Aorta (tissue), 5 donors: Measurements from ENCODE around the gene NMUR1. TPM values are rescaled to one million over a fixed set of nuclear protein-coding genes. Genes with fewer than 3 reads are reported as not detected.

Experiments
- ATAC-seq: fragments of 200-7000 bp; cut with Tn5 transposase; one replicate; pipeline ENCODE4 v1.9.1; 2022; ENCODE audit warnings: moderate library complexity; ENCODE audit not compliant: low FRiP score
- DNase-seq, 2 donors: peaks; one replicate each; pipeline ENCODE4 v3.0.0-alpha.2; 2020
- H3K27ac ChIP-seq, 2 donors: one replicate each; pipeline ENCODE4 v1.5.1; 2013; ENCODE audit warnings: low read length in 2 of 2, mild to moderate bottlenecking in 2 of 2, moderate library complexity in 2 of 2, control low read depth in 1 of 2, inconsistent platforms in 1 of 2, low read depth in 1 of 2
- H3K27me3 ChIP-seq, 2 donors: one replicate each; pipeline ENCODE4 v1.6.1; 2013; ENCODE audit warnings: control low read depth in 1 of 2, low read length in 1 of 2, mild to moderate bottlenecking in 1 of 2, moderate library complexity in 1 of 2; ENCODE audit not compliant: insufficient read depth in 2 of 2, control insufficient read depth in 1 of 2
- H3K36me3 ChIP-seq, 2 donors: one replicate each; pipeline ENCODE4 v1.6.1; 2013; ENCODE audit warnings: control low read depth in 1 of 2, low read length in 1 of 2, mild to moderate bottlenecking in 1 of 2; ENCODE audit not compliant: insufficient read depth in 2 of 2, control insufficient read depth in 1 of 2
- H3K4me1 ChIP-seq, 2 donors: one replicate each; pipeline ENCODE4 v1.6.1; 2013; ENCODE audit warnings: low read length in 2 of 2, control low read depth in 1 of 2, mild to moderate bottlenecking in 1 of 2, moderate library complexity in 1 of 2; ENCODE audit not compliant: insufficient read depth in 2 of 2, control insufficient read depth in 1 of 2
- H3K4me3 ChIP-seq, 2 donors: one replicate each; pipeline ENCODE4 v1.5.1; 2013; ENCODE audit warnings: low read length in 2 of 2, control low read depth in 1 of 2, mild to moderate bottlenecking in 1 of 2
- H3K9me3 ChIP-seq: one replicate; pipeline ENCODE4 v1.6.1; 2013; ENCODE audit warnings: mild to moderate bottlenecking, low read length; ENCODE audit not compliant: control insufficient read depth
- WGBS, 2 donors: extraction: QIAGEN DNeasy Blood & Tissue Kit; methylation state at CpG; one replicate each; pipeline ENCODE4 v1.1.7; 2013; 5-methylcytosine and 5-hydroxymethylcytosine counted together
- intact Hi-C, 2 donors: fragments of 100-400 bp; cut with DNase I; formaldehyde crosslinking; loops; one replicate each; pipeline versions ENCODE4 v1.14.2 to v1.15.0; 2022
- polyA plus RNA-seq, 2 donors: library from polyadenylated mRNA; stranded (reverse); fragments of 200-250 nt; gene quantifications; one replicate each; pipeline ENCODE4 v1.2.3, GENCODE V29; 2013
- total RNA-seq, 2 donors: library from RNA; stranded (reverse); fragmentation: NEBNext Ultra II Directional; extraction: Animal tissue kit (Norgen Biotek cat#: 25700); gene quantifications; one replicate each; pipeline ENCODE4 v1.2.1, GENCODE V29; 2021
- donor health status: healthy with polysubstance abuse.
- donor health status: Bipolar disorder and iron deficiency.
- donor health status: DM: no; HTN: no; CAD: no.
- donor health status: DM: no; HTN: no; CAD: no.
- donor health status: DM: yes; HTN: yes; CAD: no.

NMUR1 gene
- total and polyA plus RNA-seq, 4 donors, result 0.15 to 2.1 (median 0.36) TPM; not detected in 1

DNA sequence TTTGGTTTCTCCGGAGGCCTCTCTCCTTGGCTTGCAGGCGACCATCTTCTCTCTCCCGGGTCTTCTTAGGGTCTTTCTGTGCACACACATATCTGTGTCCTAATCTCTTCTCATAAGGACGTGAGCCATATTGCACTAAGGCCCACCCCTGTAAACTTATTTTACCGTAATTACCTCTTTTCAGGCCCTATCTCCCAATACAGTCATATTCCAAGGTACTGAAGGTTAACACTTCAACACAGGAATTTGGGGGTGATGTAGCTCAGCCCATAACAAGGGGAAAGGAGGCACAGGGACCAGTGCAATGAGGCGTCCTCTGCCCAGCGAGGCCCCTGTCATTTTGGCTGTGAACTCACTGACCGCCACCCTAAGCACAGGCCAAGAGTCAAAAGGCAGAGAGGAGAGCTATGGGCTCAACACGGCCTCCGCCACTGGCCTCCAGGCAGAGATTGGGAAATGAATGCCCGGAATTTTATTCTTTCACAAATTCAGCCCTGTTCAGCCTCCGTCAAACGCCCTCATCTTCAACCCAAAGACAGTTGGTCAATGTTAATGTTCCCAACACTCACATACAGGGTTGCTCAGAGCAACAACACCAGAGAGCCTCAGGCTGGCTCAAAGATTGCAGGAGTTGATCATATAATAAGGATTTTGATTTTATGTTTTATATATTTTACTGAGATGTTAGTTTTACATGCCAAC lies 15.9 kb upstream of the NMUR1 start:
- DNase-seq, result peak in 1 of 2 donors; percentile 4
- Histone ChIP-seq H3K36me3 (no peaks in the 10 kb centered on the region), H3K27ac (no peak overlapping the region), H3K27me3 (no peaks in the 10 kb centered on the region), H3K9me3 (no peaks in the 10 kb centered on the region), H3K4me3 (no peak overlapping the region), H3K4me1 (no peaks in the 10 kb centered on the region)
- intact Hi-C loops, result no loop called here
- 91% methylated on average over 13 of the region's 13 CpGs for WGBS, 2 donors
- ATAC-seq, result no peak

DNA sequence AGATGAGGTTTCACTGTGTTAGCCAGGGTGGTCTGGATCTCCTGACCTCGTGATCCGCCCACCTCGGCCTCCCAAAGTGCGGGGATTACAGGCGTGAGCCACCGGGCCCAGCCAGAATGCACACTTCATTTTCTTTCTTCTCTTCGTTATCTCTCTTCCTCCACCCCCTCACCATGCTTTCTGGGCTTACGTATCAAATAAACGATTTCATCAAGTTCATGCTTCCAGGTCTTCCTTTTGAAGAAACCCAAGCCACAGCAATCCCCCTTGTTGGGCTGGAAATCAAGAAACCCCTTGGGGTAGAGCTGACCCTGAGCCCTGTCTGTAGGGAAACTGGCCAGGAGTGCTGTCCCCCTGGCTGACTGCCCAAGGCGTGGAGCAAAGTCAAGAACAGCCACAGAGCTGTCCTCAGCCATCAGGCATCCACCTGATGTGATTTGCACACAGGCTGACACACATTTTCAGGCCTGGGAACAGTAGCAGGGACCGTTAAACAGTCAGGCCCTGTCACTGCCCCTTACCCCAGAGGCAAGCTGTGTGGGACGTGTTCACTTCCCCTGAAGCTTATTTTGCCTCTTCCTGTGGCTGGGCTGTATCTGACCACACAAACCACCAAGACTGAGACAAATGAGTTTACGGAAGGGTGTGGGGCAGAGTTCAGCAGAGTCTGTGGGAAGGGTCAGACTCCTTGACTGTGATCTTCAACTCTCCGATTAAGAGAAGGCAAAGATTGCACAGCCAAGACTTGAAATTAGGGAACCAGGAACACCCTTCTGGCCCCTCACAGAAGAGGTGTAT lies 15.1 kb upstream of the NMUR1 start:
- WGBS, 2 donors, result 59 to 65% methylated on average over 14 of the region's 14 CpGs
- intact Hi-C loops, result no loop called here
- Histone ChIP-seq H3K27ac (no peak overlapping the region), H3K4me3 (no peak overlapping the region), H3K27me3 (no peaks in the 10 kb centered on the region), H3K36me3 (no peaks in the 10 kb centered on the region), H3K4me1 (no peaks in the 10 kb centered on the region), H3K9me3 (no peaks in the 10 kb centered on the region)
- DNase-seq (peak in 1 of 2 donors; percentile 63), ATAC-seq (peak; percentile 57)

DNA sequence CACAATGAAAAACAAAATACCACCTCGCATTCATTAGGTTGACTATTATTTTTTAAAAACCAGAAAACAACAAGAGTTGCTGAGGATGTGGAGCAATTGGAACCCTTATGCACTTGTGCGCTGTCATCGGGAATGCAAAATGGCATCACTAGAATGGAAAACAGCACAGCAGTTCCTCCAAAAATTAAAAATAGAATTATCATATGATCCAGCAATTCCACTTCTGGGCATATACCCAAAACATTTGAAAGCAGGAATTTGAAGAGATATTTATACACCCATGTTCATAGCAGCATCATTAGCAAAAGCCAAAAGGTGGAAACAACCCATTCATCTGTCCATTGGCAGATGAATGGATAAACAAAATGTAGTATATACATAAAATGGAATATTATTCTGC lies 11.9 kb upstream of the NMUR1 start:
- no peaks in the 10 kb centered on the region for H3K4me1 ChIP-seq
- WGBS, 2 donors, result 22 to 32% methylated on average over 3 of the region's 3 CpGs
- DNase-seq, result peak in 1 of 2 donors; percentile 9
- ATAC-seq, result no peak
- no peaks in the 10 kb centered on the region for H3K27me3 ChIP-seq
- no peak overlapping the region for H3K27ac ChIP-seq
- H3K36me3 ChIP-seq, result no peaks in the 10 kb centered on the region
- no peaks in the 10 kb centered on the region for H3K9me3 ChIP-seq
- intact Hi-C loops, result no loop called here
- no peak overlapping the region for H3K4me3 ChIP-seq

DNA sequence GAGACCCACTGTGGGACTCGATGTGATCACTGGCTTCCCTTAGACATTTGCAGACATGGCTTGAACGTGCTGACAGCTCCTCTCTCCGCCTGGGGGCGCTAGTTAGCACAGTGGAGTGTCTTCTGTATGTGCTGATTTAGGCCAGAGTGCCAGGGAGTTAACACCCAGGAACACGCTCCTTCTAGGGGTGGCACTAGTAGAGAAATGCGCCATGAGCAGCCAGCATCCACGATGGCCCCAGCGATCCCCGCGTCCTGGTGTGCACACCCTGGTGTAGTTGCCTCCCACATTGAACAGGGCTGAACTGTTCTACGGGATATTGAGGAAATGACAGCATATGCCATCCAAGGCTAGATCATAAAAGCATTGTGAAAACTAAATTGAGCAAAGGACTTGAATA lies 11.4 kb upstream of the NMUR1 start:
- peak in 1 of 2 donors; percentile 32 for DNase-seq
- intact Hi-C loops, result no loop called here
- no peaks in the 10 kb centered on the region for H3K27me3 ChIP-seq
- no peak overlapping the region for H3K4me3 ChIP-seq
- H3K4me1 ChIP-seq, result no peaks in the 10 kb centered on the region
- H3K36me3 ChIP-seq, result no peaks in the 10 kb centered on the region
- H3K27ac ChIP-seq, result no peak overlapping the region
- WGBS, 2 donors, result 53 to 59% methylated on average over 11 of the region's 11 CpGs
- ATAC-seq, result no peak
- H3K9me3 ChIP-seq, result no peaks in the 10 kb centered on the region

DNA sequence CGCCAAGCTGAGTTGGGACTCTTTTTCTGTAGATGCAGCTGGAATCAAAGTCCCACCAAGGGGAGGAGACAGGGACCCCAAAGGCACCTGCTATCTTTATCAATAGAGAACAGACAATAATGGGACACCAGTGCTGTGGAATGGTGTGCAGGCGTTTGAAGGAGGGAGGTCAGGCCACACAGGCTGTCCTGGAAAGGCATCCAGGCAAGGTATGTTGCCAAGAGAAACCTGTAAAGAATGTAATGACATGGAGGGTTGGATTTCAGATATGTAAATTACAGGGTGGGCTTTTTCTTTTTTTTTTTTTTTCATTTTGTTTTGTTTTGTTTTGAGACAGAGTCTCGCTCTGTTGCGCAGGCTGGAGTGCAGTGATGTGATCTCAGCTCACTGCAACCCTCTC lies 9.7 kb upstream of the NMUR1 start:
- 80 to 84% methylated on average over 4 of the region's 4 CpGs for WGBS, 2 donors
- no peaks in the 10 kb centered on the region for H3K9me3 ChIP-seq
- no peaks in the 10 kb centered on the region for H3K27me3 ChIP-seq
- H3K4me1 ChIP-seq, result no peaks in the 10 kb centered on the region
- no peaks in the 10 kb centered on the region for H3K36me3 ChIP-seq
- H3K27ac ChIP-seq, result no peak overlapping the region
- ATAC-seq, result no peak
- peak in 1 of 2 donors; percentile 1 for DNase-seq
- intact Hi-C loops, result no loop called here
- H3K4me3 ChIP-seq, result no peak overlapping the region

DNA sequence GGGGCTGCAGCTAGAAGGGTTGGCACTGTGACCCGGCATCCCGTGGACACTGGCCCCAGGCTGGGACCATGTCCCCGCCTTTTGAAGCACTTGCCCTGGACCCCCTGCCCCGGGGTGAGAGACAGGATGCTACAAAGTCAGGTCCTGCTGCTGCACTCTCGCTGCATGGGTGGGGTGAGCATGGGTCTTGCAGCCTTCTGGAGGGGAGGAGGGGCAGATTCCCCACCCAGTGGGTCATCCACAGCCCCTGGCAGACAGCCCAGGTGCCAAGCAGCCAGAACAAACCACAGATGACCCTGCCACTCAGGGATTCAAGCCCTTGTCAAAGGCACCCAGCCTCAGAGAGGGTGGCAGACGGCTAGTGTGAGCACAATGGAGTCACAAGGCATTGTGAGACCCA lies 5.7 kb upstream of the NMUR1 start:
- DNase-seq (peak; percentile 38 to 64), ATAC-seq (no peak)

DNA sequence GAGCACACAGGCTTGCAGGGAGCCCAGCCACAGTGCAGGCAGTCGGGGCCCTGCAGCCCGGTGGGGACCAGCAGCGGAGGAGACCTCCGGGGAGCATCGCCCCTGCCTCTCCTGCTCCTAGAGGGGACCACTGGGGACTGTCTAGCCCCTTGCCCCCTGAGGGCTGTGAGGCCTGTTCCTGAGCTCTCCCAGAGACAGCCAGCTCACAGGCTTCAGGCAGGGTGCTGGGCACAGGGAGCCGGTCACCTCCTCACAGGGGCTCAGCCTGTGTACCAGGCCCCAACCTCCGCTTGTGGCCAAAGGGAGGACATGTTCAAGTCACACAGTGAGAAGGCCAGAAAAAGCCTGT lies 3.5 kb upstream of the NMUR1 start:
- no peak overlapping the region for H3K4me3 ChIP-seq
- no peaks in the 10 kb centered on the region for H3K4me1 ChIP-seq
- H3K27ac ChIP-seq, result no peak overlapping the region
- DNase-seq (peak; percentile 37 to 61), ATAC-seq (no peak)
- WGBS, 2 donors, result 88 to 89% methylated on average over 6 to 7 of the region's 7 CpGs
- intact Hi-C loops, result no loop called here
- no peaks in the 10 kb centered on the region for H3K9me3 ChIP-seq
- no peaks in the 10 kb centered on the region for H3K27me3 ChIP-seq
- H3K36me3 ChIP-seq, result no peaks in the 10 kb centered on the region

More for the DNA sequence above, 5.7 kb upstream of the NMUR1 start:
- 70 to 77% methylated on average over 6 of the region's 6 CpGs for WGBS, 2 donors
- no peak overlapping the region for H3K4me3 ChIP-seq
- H3K9me3 ChIP-seq, result no peaks in the 10 kb centered on the region
- H3K27ac ChIP-seq, result no peak overlapping the region
- intact Hi-C loops, result no loop called here
- no peaks in the 10 kb centered on the region for H3K4me1 ChIP-seq
- no peaks in the 10 kb centered on the region for H3K27me3 ChIP-seq
- no peaks in the 10 kb centered on the region for H3K36me3 ChIP-seq

DNA sequence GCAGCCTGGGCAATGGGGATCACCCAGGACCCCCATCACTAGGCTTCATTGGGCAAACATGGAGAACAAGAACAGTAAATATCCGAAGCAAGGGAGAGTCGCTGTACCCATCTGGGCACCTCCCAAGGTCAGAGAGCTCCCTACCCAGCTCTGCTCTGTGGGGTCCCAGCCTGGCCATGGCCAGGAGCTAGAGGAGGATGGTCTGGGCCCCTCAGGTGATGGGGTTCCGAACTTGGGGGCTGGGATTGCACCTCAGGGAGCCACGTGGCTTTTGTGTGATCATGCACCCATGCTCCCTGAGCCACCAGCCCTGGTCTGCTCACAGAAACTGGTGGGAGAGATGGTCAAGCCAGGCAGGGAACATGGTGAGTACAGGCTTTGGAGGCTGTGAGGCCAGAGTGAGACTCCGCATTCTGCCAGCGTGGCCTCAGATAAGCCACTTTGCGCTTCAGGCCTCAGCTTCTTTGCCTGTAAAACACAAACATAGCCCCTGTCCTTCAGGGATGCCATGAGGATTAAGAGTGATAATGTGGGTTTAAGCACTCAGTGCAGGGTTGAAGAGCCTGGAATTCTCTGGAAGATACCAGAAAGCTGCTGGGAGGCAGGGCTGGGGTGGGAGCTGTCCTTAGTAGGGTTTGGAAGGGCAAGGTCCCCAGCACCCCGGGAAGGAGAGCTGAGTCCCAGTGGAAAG lies 3.0 kb upstream of the NMUR1 start:
- no peaks in the 10 kb centered on the region for H3K9me3 ChIP-seq
- no peaks in the 10 kb centered on the region for H3K36me3 ChIP-seq
- no peak overlapping the region for H3K4me3 ChIP-seq
- intact Hi-C loops, result no loop called here
- H3K4me1 ChIP-seq, result no peaks in the 10 kb centered on the region
- DNase-seq (peak; percentile 15 to 37), ATAC-seq (no peak)
- no peak overlapping the region for H3K27ac ChIP-seq
- H3K27me3 ChIP-seq, result no peaks in the 10 kb centered on the region
- WGBS, 2 donors, result 87 to 88% methylated on average over 8 of the region's 8 CpGs
